Neutrophil (primary cell): Measurements from ENCODE around the gene PHC1.
"Not testable (repeated sequence)": the region's sequence is repeated elsewhere in the genome, so short reads cannot be mapped to it uniquely, and the experiment has no call there.

Experiments
- H3K27ac ChIP-seq: fragments of 200-600 bp; sonication (generic); 2 replicates; pipeline ENCODE4 v1.5.1; 2016; ENCODE audit warnings: mild to moderate bottlenecking, moderate library complexity
- H3K27me3 ChIP-seq: fragments of 200-600 bp; sonication (generic); 2 replicates; pipeline ENCODE4 v1.6.0; 2016; ENCODE audit warnings: mild to moderate bottlenecking
- H3K36me3 ChIP-seq: fragments of 200-600 bp; sonication (generic); 2 replicates; pipeline ENCODE4 v1.5.1; 2017
- H3K4me1 ChIP-seq, 2 experiments: fragments of 200-600 bp in 1 of 2; sonication (generic) in 1 of 2; 1 replicate in 1 of 2; 2 replicates in 1 of 2; pipeline versions ENCODE4 v1.5.1 to v1.6.1; 2013 to 2016; ENCODE audit warnings: low read depth in 1 of 2, low read length in 1 of 2, mild to moderate bottlenecking in 1 of 2, moderate library complexity in 1 of 2; ENCODE audit not compliant: control insufficient read depth in 1 of 2, insufficient read depth in 1 of 2
- H3K4me3 ChIP-seq, 2 experiments: fragments of 200-600 bp in 1 of 2; sonication (generic) in 1 of 2; 1 replicate in 1 of 2; 2 replicates in 1 of 2; pipeline ENCODE4 v1.5.1; 2013 to 2016; ENCODE audit warnings: low read depth in 1 of 2, low read length in 1 of 2, mild to moderate bottlenecking in 1 of 2, moderate library complexity in 1 of 2
- H3K9me3 ChIP-seq: fragments of 200-600 bp; sonication (generic); 2 replicates; pipeline ENCODE4 v1.5.1; 2016
- TF ChIP-seq, protein P1 (sequence below): fragments of 200-600 bp; sonication (generic); IDR thresholded peaks from 2 replicates; pipeline ENCODE4 v1.5.1; 2016; ENCODE audit warnings: antibody characterized with exemption

The PHC1 gene

DNA sequence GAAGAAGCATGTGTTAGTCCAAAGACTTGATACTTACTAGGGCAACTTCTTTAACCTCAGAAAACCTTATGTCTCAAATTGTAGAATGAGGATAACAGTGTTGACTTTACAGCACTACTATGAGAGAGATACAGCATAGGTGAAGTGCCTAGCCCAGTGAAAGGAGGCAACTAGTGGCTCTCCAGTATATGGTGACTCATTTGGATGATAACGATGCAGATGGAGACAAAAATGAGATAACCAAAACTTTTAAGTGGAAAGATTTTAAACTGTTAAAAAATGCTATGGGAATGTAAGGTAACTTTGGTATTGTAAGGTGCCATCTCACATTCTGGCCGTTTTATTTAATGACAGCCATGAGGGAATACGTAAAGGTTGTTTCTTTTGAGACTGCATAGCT lies 2.7 kb downstream of the PHC1 start:
- Histone ChIP-seq H3K27me3 (peaks cover 47% of the 10 kb centered on the region), H3K9me3 (no peaks in the 10 kb centered on the region)
- TF ChIP-seq, protein P1, sequence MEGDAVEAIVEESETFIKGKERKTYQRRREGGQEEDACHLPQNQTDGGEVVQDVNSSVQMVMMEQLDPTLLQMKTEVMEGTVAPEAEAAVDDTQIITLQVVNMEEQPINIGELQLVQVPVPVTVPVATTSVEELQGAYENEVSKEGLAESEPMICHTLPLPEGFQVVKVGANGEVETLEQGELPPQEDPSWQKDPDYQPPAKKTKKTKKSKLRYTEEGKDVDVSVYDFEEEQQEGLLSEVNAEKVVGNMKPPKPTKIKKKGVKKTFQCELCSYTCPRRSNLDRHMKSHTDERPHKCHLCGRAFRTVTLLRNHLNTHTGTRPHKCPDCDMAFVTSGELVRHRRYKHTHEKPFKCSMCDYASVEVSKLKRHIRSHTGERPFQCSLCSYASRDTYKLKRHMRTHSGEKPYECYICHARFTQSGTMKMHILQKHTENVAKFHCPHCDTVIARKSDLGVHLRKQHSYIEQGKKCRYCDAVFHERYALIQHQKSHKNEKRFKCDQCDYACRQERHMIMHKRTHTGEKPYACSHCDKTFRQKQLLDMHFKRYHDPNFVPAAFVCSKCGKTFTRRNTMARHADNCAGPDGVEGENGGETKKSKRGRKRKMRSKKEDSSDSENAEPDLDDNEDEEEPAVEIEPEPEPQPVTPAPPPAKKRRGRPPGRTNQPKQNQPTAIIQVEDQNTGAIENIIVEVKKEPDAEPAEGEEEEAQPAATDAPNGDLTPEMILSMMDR: no peak

DNA sequence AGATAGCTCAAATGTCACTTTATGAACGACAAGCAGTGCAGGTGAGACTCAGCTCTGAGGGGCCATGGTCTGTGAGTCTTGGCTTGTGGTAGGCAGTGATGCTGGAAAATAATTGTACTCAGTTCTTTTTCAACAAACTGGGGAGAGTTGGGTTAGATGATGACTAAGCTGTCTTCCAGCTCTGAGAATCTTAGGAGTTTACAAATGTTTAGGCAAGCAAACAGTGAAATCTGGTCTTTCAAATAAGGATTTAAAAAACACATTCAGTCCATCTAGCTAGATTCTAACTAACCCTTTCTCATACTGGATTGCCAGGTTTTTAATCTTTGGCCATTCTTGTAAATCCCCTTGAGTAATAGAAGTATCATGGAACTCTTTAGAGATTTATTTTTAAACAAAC lies 3.4 kb downstream of the PHC1 start:
- H3K9me3 ChIP-seq: no peaks in the 10 kb centered on the region

More for the DNA sequence above, 2.7 kb downstream of the PHC1 start:
- H3K4me1 ChIP-seq: peaks cover 0 to 12% of the 10 kb centered on the region in 2 experiments
- no peak overlapping the region for H3K27ac ChIP-seq
- no peak overlapping the region for H3K4me3 ChIP-seq
- no peaks in the 10 kb centered on the region for H3K36me3 ChIP-seq

DNA sequence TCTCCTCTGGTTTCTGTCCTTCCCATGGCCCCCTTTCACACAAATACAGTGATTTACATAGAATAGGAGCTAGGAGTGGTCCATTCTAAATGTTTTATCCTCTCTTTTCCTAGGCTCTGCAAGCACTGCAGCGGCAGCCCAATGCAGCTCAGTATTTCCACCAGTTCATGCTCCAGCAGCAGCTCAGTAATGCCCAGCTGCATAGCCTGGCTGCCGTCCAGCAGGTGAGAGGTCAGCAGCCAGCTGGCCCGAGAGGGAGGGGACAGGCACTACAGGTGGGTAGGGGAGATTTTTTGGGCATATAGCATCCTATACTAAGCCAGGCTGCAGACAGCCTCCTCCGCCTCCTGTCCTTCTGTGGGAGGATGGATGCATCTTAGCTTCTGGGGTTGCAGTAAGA lies 5.3 kb downstream of the PHC1 start:
- not testable (repeated sequence) for H3K4me1 ChIP-seq, H3K36me3 ChIP-seq, H3K4me3 ChIP-seq, H3K27ac ChIP-seq, H3K9me3 ChIP-seq
- H3K27me3 ChIP-seq: peaks cover 24% of the 10 kb centered on the region

More for the DNA sequence above, 3.4 kb downstream of the PHC1 start:
- Histone ChIP-seq H3K4me1 (peaks cover 0 to 12% of the 10 kb centered on the region in 2 experiments), H3K27me3 (peaks cover 41% of the 10 kb centered on the region), H3K27ac (no peak overlapping the region), H3K4me3 (no peak overlapping the region), H3K36me3 (no peaks in the 10 kb centered on the region)
- TF ChIP-seq, protein P1: no peak

DNA sequence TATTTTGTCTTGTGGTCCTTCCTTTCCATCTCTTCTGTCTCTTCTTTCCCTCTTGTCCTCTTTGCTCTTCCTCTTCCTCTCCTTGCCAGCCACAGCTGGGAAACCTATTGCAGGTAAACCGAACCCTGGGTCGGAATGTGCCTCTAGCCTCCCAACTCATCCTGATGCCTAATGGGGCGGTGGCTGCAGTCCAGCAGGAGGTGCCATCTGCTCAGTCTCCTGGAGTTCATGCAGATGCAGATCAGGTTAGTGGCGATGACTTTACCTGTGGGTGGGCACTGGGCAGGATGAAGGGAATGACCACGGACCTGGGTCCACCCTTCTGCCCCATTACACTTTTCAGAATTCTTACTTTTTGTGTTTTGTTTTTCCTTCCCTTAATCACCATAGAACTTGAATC lies 8.2 kb downstream of the PHC1 start:
- no peak overlapping the region for H3K27ac ChIP-seq
- H3K4me3 ChIP-seq: no peak overlapping the region
- no peaks in the 10 kb centered on the region for H3K36me3 ChIP-seq
- no peaks in the 10 kb centered on the region for H3K9me3 ChIP-seq
- H3K27me3 ChIP-seq: no peaks in the 10 kb centered on the region
- TF ChIP-seq, protein P1: no peak
- no peaks in the 10 kb centered on the region for H3K4me1 ChIP-seq

DNA sequence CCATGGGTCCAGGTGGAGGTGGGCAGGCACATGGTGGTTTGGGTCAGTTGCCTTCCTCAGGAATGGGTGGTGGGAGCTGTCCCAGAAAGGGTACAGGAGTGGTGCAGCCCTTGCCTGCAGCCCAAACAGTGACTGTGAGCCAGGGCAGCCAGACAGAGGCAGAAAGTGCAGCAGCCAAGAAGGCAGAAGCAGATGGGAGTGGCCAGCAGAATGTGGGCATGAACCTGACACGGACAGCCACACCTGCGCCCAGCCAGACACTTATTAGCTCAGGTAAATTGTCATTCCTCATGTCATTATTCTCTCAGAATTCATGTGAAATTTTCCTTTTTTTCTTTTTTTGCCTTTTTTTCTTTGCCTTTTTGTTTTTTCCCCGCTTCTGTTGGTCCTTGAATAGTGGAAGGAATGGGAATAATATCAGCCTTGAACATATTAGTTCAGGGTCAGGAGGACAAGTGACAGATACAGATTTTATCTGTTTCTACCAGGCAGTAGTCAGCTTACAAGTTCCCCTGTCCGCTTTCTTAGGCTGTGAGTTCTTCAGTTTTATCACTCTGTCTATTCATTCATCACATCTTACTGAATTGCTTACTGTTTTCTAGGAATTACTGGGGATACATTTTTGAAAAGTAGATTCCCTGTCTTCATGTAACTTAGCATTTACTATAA lies 16.5 kb downstream of the PHC1 start:
- H3K36me3 ChIP-seq, H3K9me3 ChIP-seq, H3K4me1 ChIP-seq, H3K27ac ChIP-seq, H3K4me3 ChIP-seq, H3K27me3 ChIP-seq: not testable (repeated sequence)

DNA sequence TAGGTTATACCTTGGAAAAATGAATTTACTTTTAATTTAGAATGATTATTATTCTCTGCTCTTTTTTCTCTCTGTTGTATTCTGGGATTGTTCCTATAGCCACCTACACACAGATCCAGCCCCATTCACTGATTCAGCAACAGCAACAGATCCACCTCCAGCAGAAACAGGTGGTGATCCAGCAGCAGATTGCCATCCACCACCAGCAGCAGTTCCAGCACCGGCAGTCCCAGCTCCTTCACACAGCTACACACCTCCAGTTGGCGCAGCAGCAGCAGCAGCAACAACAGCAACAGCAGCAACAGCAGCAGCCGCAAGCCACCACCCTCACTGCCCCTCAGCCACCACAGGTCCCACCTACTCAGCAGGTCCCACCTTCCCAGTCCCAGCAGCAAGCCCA lies 18.2 kb downstream of the PHC1 start:
- H3K36me3 ChIP-seq, H3K9me3 ChIP-seq, H3K4me1 ChIP-seq, H3K4me3 ChIP-seq, H3K27ac ChIP-seq, H3K27me3 ChIP-seq: not testable (repeated sequence)

DNA sequence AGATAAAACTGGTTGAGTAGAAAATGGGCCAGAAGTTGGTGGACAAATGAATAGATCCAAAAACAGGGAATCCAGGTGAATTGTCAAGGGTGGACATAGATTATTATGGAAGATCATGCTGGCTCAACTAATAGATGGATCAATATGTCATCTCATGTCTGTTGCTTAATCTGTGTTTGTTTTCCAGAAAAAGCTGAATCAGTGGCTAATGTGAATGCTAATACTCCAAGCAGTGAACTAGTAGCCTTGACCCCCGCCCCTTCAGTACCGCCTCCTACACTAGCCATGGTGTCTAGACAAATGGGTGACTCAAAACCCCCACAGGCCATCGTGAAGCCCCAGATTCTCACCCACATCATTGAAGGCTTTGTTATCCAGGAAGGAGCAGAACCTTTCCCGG lies 19.8 kb downstream of the PHC1 start:
- H3K4me3 ChIP-seq, H3K4me1 ChIP-seq, H3K27ac ChIP-seq, H3K27me3 ChIP-seq, H3K9me3 ChIP-seq, H3K36me3 ChIP-seq: not testable (repeated sequence)

DNA sequence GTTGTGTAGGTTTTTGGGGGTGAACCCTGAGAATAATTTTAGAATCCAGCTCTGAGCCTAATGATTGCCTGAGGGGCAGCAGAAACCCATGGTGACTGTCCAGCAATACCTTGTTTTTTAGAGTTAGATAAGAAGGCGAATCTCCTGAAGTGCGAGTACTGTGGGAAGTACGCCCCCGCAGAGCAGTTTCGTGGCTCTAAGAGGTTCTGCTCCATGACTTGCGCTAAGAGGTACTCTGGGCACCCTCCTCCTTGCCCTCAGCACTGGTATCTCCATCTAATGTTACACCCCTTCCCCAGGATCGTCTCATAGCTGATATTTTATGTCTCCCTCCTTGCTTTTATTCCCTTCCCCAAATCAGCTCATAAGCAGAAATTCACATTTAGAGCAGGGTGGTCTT lies 22.4 kb downstream of the PHC1 start:
- Histone ChIP-seq H3K27me3 (no peaks in the 10 kb centered on the region), H3K27ac (no peak overlapping the region), H3K36me3 (peaks cover 12% of the 10 kb centered on the region), H3K4me3 (no peak overlapping the region), H3K9me3 (no peaks in the 10 kb centered on the region), H3K4me1 (no peaks in the 10 kb centered on the region)
- TF ChIP-seq, protein P1: no peak

DNA sequence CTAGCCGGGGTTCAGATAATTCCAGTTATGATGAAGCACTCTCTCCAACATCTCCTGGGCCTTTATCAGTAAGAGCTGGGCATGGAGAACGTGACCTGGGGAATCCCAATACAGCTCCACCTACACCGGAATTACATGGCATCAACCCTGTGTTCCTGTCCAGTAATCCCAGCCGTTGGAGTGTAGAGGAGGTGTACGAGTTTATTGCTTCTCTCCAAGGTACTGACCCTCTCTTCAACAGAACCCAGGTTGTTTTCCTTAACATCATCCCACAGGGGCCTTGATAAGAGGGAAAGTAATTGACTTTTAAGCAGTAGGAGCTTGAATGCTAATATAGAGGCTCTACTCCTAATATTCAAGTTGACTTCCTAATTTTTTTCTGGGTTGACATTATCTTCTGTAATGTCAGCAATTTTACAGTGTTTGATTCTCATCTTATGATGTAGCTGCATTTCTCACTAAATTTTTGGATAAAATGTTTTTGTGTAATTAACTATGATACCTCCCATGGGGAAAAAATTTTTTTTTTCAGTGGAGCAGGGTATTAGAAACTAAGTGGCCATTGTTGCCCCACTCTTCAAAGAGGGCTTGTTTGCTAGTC lies 23.6 kb downstream of the PHC1 start:
- H3K27me3 ChIP-seq, H3K4me1 ChIP-seq, H3K9me3 ChIP-seq, H3K27ac ChIP-seq, H3K4me3 ChIP-seq: not testable (repeated sequence)
- H3K36me3 ChIP-seq: peaks cover 22% of the 10 kb centered on the region
